ENCODE results near the gene SLC6A19.

DNA sequence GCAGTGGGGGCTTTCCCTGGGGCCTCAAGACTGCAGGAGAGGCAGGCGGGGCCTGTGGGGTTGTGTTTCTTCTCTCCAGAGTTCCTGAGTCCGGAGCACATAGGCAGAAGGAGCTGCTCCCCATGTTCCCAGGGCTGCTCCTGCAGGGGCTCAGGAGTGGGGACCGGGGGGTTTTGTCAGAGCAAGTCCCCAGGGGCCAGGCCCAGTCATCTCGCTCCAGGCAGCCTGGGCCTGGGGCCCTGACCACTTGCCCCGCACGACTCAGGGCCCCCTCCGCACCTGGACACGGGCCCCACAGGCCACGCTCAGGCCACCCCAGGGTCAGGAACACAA lies 22.0 kb upstream of the SLC6A19 start:
- TF ChIP-seq, protein P1, sequence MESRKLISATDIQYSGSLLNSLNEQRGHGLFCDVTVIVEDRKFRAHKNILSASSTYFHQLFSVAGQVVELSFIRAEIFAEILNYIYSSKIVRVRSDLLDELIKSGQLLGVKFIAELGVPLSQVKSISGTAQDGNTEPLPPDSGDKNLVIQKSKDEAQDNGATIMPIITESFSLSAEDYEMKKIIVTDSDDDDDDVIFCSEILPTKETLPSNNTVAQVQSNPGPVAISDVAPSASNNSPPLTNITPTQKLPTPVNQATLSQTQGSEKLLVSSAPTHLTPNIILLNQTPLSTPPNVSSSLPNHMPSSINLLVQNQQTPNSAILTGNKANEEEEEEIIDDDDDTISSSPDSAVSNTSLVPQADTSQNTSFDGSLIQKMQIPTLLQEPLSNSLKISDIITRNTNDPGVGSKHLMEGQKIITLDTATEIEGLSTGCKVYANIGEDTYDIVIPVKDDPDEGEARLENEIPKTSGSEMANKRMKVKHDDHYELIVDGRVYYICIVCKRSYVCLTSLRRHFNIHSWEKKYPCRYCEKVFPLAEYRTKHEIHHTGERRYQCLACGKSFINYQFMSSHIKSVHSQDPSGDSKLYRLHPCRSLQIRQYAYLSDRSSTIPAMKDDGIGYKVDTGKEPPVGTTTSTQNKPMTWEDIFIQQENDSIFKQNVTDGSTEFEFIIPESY (IDR thresholded peaks at IDR 0.05), result no peak
- TF ChIP-seq, protein P2, sequence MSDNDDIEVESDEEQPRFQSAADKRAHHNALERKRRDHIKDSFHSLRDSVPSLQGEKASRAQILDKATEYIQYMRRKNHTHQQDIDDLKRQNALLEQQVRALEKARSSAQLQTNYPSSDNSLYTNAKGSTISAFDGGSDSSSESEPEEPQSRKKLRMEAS (IDR thresholded peaks at IDR 0.05), result no peak
- TF ChIP-seq, protein P3, sequence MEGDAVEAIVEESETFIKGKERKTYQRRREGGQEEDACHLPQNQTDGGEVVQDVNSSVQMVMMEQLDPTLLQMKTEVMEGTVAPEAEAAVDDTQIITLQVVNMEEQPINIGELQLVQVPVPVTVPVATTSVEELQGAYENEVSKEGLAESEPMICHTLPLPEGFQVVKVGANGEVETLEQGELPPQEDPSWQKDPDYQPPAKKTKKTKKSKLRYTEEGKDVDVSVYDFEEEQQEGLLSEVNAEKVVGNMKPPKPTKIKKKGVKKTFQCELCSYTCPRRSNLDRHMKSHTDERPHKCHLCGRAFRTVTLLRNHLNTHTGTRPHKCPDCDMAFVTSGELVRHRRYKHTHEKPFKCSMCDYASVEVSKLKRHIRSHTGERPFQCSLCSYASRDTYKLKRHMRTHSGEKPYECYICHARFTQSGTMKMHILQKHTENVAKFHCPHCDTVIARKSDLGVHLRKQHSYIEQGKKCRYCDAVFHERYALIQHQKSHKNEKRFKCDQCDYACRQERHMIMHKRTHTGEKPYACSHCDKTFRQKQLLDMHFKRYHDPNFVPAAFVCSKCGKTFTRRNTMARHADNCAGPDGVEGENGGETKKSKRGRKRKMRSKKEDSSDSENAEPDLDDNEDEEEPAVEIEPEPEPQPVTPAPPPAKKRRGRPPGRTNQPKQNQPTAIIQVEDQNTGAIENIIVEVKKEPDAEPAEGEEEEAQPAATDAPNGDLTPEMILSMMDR (IDR thresholded peaks at IDR 0.05; ENCODE audit: low read depth, low read length, missing input control), result no peak
- TF ChIP-seq, protein P4, sequence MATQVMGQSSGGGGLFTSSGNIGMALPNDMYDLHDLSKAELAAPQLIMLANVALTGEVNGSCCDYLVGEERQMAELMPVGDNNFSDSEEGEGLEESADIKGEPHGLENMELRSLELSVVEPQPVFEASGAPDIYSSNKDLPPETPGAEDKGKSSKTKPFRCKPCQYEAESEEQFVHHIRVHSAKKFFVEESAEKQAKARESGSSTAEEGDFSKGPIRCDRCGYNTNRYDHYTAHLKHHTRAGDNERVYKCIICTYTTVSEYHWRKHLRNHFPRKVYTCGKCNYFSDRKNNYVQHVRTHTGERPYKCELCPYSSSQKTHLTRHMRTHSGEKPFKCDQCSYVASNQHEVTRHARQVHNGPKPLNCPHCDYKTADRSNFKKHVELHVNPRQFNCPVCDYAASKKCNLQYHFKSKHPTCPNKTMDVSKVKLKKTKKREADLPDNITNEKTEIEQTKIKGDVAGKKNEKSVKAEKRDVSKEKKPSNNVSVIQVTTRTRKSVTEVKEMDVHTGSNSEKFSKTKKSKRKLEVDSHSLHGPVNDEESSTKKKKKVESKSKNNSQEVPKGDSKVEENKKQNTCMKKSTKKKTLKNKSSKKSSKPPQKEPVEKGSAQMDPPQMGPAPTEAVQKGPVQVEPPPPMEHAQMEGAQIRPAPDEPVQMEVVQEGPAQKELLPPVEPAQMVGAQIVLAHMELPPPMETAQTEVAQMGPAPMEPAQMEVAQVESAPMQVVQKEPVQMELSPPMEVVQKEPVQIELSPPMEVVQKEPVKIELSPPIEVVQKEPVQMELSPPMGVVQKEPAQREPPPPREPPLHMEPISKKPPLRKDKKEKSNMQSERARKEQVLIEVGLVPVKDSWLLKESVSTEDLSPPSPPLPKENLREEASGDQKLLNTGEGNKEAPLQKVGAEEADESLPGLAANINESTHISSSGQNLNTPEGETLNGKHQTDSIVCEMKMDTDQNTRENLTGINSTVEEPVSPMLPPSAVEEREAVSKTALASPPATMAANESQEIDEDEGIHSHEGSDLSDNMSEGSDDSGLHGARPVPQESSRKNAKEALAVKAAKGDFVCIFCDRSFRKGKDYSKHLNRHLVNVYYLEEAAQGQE (IDR thresholded peaks at IDR 0.05), result no peak
- TF ChIP-seq YY1 (IDR thresholded peaks at IDR 0.05) (no peak), TAF1 (conservative IDR thresholded peaks at IDR 0.05) (no peak), JUND (IDR thresholded peaks at IDR 0.05) (no peak)
- TF ChIP-seq, protein P5, sequence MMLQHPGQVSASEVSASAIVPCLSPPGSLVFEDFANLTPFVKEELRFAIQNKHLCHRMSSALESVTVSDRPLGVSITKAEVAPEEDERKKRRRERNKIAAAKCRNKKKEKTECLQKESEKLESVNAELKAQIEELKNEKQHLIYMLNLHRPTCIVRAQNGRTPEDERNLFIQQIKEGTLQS (IDR thresholded peaks at IDR 0.05), result no peak
